Memory B cell (primary cell): ENCODE measurements around the gene OPRM1.

Experiments used
- ATAC-seq: fragments of 150-1000 bp; cut with Tn5 transposase; 2 replicates; pipeline ENCODE4 v1.10.0; 2021; ENCODE audit warnings: low read depth, mild to moderate bottlenecking, moderate library complexity
- DNase-seq, 2 donors: peaks; one replicate each; pipeline ENCODE4 v3.0.0; 2022; ENCODE audit warnings: low spot score in 2 of 2
- H3K27ac Mint-ChIP-seq: one replicate; pipeline ENCODE4 v1.8.0; 2022; ENCODE audit warnings: mild to moderate bottlenecking, moderate library complexity, mixed read lengths
- H3K27me3 Mint-ChIP-seq: one replicate; pipeline ENCODE4 v1.8.0; 2022; ENCODE audit warnings: mixed read lengths
- H3K36me3 Mint-ChIP-seq: one replicate; pipeline ENCODE4 v1.8.0; 2022; ENCODE audit warnings: mild to moderate bottlenecking, mixed read lengths
- H3K4me1 Mint-ChIP-seq: one replicate; pipeline ENCODE4 v1.8.0; 2022; ENCODE audit warnings: mixed read lengths
- H3K4me3 Mint-ChIP-seq: one replicate; pipeline ENCODE4 v1.8.0; 2022; ENCODE audit warnings: mild to moderate bottlenecking, moderate library complexity, mixed read lengths
- H3K9me3 Mint-ChIP-seq: one replicate; pipeline ENCODE4 v1.8.0; 2022; ENCODE audit warnings: mixed read lengths

The OPRM1 gene

DNA sequence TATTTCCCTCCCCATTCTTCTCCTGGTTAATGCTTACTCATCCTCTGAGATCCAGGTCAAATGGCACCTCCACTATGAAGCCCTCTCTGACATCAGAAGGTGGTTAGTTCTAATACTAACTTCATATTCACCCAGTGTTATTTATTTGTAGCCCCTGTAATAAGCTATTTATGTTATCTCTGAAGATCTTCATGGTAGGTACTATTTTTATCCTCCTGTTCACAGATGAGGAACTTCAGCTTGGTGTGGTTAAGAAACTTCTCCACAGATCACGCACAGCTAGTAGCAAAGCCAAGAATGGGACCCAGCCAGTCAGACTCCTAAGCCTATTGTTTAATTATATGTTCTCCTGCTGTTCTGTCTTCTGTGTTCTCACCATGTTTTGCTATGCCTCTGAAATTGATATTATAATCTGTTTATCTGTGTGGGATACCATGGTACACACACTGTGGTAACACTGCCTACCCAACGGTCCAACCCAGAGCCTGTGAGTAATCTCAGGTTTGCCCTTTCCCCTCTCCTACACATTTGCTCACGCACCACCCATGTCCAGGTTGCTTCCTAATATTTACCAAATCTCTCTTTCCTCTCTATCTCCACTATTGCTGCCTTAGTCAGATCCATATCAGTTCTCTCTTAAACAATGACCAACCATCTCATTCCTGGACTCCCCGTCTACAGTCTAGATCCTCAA is 219.2 kb downstream of the OPRM1 start:
- no peak for DNase-seq
- no peak overlapping the region for H3K27ac Mint-ChIP-seq
- H3K36me3 Mint-ChIP-seq, result peaks cover 4% of the 10 kb centered on the region
- peaks cover 10% of the 10 kb centered on the region for H3K9me3 Mint-ChIP-seq
- H3K27me3 Mint-ChIP-seq, result no peaks in the 10 kb centered on the region
- no peak overlapping the region for H3K4me3 Mint-ChIP-seq
- ATAC-seq, result peak; percentile 59
- H3K4me1 Mint-ChIP-seq, result peaks cover 18% of the 10 kb centered on the region

DNA sequence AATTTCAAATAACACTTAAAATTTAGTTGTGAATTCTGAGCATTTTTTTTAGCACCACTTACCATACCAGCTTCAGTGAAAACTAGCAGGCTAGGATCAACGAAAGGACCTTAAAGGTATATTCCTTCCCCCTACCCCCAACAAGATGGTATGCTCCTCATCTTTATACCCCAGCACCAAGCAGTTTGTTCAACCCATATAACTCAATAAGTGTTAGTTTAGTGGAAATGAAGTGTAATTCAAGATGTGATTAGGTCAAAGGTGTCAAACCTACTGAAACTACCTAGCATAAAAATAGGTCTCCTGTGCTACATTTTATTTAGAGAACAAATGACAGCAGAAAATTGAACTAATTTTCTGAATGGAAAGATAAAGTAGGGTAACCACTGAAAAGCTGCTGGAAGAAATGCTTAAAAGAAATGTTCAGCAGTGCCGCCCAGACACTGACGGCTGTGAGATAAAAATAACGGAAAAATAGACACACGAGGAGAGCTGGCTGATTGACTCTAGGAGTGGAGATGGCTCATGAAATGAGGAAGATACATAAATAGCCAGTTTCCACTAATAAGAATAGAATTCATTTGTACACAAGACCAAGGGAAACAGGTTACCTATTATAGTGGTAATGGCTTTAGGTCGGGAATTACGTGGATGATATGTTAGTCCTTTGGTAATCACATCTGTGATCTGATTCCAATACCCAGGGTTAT is 222.8 kb downstream of the OPRM1 start:
- Mint-ChIP-seq H3K4me3 (peak overlapping the region; percentile 8), H3K9me3 (peaks cover 2% of the 10 kb centered on the region), H3K4me1 (peaks cover 18% of the 10 kb centered on the region), H3K27ac (peak overlapping the region; percentile 9), H3K36me3 (no peaks in the 10 kb centered on the region), H3K27me3 (peaks cover 2% of the 10 kb centered on the region)
- DNase-seq (no peak), ATAC-seq (peak; percentile 38)

DNA sequence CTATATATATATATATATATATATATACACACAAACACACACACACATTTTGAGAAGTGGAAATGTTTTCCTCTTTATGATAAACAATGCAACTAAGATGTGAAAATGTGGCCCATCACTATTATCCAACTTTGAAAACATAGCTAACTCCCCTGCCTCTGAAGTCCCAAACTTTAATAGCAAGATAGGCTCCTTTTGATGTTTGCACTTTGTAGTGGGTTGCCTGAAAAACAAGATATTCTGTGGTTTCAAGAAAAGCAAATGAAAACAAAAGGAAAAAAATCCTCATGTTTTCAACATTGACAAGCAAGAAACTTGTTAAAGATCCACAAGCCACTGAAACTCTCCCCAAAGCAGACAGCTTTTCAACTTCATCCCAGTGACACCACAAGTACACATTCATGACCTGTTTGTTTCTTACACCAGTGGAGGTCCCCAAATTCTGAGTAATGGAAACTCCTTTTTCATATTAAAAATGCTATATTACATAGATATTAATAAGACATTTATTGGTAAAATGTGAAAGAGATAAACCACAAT is 227.6 kb downstream of the OPRM1 start:
- ATAC-seq, result no peak
- DNase-seq, result no peak
- no peaks in the 10 kb centered on the region for H3K36me3 Mint-ChIP-seq
- peaks cover 6% of the 10 kb centered on the region for H3K4me1 Mint-ChIP-seq
- H3K27me3 Mint-ChIP-seq, result peaks cover 2% of the 10 kb centered on the region
- peaks cover 2% of the 10 kb centered on the region for H3K9me3 Mint-ChIP-seq
- H3K4me3 Mint-ChIP-seq, result no peak overlapping the region
- no peak overlapping the region for H3K27ac Mint-ChIP-seq

DNA sequence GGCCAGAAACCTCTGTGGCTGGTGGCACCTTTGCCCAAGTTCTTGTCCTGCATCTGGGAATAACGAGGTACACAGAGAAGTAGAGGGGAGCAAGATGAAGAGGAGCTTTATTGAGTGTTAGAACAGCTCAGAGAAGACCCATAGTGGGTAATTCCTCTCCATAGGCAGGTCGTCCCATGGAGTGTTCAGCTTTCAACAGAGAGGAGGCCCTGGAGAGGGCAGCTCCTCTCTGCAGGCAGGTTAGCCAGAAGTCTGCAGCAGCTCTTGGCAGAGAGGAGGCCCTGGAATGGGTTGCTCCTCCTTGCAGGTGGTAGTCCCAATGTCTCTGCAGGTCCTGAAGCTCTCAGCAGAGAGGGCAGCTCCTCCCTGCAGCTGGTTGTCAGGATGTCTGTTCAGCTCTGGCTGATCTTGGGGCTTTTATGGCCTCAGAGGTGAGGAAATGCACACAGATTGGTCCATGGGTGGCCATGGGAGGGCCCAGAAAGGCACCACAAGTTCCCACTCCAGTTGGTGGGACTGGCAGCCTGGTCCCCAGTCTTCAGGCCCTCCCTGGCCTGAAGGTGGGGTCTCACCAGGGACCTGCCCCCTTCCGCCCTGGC is 228.6 kb downstream of the OPRM1 start:
- DNase-seq (no peak), ATAC-seq (no peak)
- H3K4me3 Mint-ChIP-seq, result no peak overlapping the region
- H3K9me3 Mint-ChIP-seq, result peaks cover 2% of the 10 kb centered on the region
- peaks cover 2% of the 10 kb centered on the region for H3K27me3 Mint-ChIP-seq
- no peaks in the 10 kb centered on the region for H3K4me1 Mint-ChIP-seq
- no peaks in the 10 kb centered on the region for H3K36me3 Mint-ChIP-seq
- no peak overlapping the region for H3K27ac Mint-ChIP-seq

DNA sequence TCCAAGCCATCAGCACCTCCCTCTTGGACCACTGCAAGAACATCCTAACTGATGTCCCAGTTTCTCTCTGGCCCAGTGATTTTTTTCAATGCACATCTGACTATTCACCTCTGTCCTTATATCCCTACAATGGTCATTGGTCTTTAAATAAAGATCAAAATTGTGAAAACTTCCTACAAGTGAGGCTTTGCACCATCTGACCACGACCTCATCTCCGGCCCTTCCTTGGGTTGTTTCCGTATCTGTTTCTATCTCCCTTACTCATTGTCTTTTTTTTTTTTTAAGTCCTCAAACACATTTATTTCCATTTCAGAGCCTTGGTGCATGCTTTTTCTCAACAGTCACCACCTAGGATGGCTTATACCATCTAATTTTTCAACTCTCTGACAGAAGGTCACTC is 229.4 kb downstream of the OPRM1 start:
- Mint-ChIP-seq H3K27ac (no peak overlapping the region), H3K4me1 (no peaks in the 10 kb centered on the region)

DNA sequence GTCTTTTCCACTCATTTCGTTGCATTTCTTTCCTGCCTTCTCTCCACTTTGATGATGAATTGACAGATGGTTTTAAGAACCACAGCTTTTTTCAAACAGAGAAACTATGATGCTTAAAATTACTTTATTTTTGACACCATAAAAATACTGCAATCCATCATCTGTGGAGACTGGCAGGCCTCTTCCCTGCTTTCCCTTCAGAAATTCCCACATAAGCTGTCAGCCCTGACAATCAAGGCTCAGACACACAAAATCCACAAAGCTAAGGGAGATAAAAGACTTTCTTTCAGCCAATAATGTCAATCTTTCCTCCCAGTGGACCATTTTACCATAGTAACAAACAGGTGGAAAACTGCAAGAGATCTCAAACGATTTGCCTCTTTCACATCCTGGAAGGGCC is 235.1 kb downstream of the OPRM1 start:
- H3K27ac Mint-ChIP-seq, result no peak overlapping the region
- peaks cover 3% of the 10 kb centered on the region for H3K27me3 Mint-ChIP-seq
- peaks cover 1% of the 10 kb centered on the region for H3K9me3 Mint-ChIP-seq
- H3K4me1 Mint-ChIP-seq, result peaks cover 4% of the 10 kb centered on the region
- ATAC-seq (no peak), DNase-seq (no peak)
- no peaks in the 10 kb centered on the region for H3K36me3 Mint-ChIP-seq
- H3K4me3 Mint-ChIP-seq, result no peak overlapping the region

More for the DNA sequence above, 229.4 kb downstream of the OPRM1 start:
- Mint-ChIP-seq H3K27me3 (peaks cover 2% of the 10 kb centered on the region), H3K36me3 (no peaks in the 10 kb centered on the region), H3K4me3 (no peak overlapping the region), H3K9me3 (peaks cover 2% of the 10 kb centered on the region)
- DNase-seq (no peak), ATAC-seq (no peak)

DNA sequence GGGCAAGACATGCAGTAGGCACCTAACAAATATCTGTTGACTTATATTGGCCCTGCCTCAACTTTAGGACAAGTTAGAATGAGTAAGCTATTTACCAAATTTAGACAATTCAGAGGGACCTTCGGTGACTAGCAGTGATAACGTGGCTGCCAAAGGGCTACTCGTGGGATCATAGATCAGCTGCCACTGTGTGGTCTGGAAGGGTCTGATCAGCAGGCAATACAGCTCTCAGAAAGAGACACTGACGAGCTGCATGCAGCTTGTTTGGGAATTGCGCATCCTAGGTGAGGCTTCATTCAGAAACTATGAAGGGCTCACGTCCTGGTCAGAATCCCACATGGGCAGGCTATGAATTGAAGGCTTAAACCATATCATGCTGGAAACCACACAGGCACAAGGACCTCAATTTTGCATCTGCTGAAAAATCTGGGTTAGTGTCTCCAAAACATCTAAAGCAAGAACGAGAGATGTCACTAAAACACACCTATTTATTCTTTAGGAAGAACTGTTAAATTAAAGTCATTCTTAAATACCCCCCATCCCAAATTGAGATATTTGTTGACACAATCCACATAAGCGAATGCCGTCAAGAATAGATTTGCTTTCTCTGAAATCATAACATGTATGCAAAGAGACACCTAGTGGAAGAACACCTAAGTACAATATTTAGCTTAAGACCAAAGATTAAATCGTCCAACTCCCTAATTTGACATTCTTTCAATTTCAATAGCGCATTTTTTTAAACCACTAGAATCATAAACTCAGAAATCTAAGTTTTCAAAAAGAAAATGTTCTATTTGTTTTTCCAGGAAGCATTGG is 238.0 kb downstream of the OPRM1 start:
- Mint-ChIP-seq H3K27ac (no peak overlapping the region), H3K4me1 (peaks cover 4% of the 10 kb centered on the region), H3K36me3 (no peaks in the 10 kb centered on the region), H3K4me3 (peak overlapping the region; percentile 73), H3K27me3 (peaks cover 3% of the 10 kb centered on the region), H3K9me3 (peaks cover 1% of the 10 kb centered on the region)
- peak; percentile 57 for ATAC-seq
- peak in 1 of 2 donors; percentile 11 for DNase-seq

DNA sequence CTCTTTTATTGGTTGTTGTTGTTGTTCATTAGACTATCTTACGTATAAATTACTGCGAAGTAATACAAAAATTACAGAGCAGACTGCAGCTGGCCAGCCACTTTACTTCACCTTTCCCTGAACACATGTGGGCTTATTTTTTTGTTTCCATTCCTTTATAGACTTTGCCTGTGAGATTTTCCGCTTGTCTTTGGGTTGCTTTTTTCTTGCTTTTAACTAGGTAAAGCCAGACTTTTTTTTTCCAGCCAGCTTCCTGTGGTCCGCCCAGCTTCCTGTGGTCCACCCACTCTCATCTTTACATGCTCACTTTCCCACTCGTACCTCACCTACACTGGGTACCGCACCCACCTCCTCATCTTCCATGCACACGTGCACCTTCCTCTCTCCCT is 238.6 kb downstream of the OPRM1 start:
- Mint-ChIP-seq H3K4me3 (peak overlapping the region; percentile 73), H3K27me3 (peaks cover 3% of the 10 kb centered on the region), H3K27ac (no peak overlapping the region), H3K36me3 (no peaks in the 10 kb centered on the region), H3K9me3 (peaks cover 1% of the 10 kb centered on the region), H3K4me1 (peaks cover 4% of the 10 kb centered on the region)
- ATAC-seq (no peak), DNase-seq (no peak)

DNA sequence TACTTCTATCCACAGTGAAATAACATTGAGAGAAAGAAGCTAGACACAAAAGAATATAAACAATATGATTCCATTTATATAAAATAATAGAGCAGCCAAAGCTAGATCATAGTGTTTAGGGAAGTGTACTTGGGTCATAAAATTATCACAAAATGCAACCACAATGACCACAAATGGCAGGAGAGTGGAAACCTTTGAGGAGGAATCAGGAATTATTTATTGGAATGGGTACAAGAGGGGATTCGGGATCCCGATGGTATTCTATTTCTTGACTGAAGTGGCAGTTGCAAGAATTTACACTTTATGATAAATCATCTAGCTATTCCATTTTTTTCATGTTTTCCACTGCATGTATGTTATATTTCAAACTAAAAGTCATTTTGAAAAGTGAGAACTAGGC is 241.5 kb downstream of the OPRM1 start:
- Mint-ChIP-seq H3K4me1 (peaks cover 4% of the 10 kb centered on the region), H3K36me3 (no peaks in the 10 kb centered on the region), H3K9me3 (no peaks in the 10 kb centered on the region), H3K27me3 (peaks cover 1% of the 10 kb centered on the region), H3K4me3 (no peak overlapping the region), H3K27ac (no peak overlapping the region)
- ATAC-seq, result no peak
- DNase-seq, result no peak

DNA sequence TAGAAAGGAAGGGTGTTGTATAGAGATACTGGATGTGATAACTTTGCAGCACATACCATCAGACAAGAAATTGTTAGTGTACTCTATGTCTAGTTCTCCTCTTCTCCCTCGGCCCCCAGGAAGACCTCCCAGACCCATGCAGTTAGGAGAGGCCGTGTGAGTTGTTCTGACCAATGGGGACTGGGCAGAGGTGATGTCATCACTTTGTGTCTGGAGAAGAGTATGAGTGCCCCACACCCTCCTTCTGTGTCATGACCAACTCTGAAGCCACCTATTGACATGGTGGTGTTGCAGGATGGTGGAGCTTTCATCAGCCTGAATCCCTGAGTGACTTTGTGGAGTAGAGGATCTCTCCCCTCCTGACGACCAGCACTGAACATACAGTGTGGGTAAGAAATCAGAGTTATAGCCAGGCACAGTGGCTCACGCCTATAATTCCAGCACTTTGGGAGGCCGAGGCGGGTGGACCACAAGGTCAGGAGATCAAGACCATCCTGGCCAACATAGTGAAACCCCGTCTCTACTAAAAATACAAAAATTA is 245.3 kb downstream of the OPRM1 start:
- H3K27me3 Mint-ChIP-seq, result no peaks in the 10 kb centered on the region
- H3K4me3 Mint-ChIP-seq, result no peak overlapping the region
- no peak overlapping the region for H3K27ac Mint-ChIP-seq
- DNase-seq (no peak), ATAC-seq (no peak)
- no peaks in the 10 kb centered on the region for H3K36me3 Mint-ChIP-seq
- no peaks in the 10 kb centered on the region for H3K4me1 Mint-ChIP-seq
- no peaks in the 10 kb centered on the region for H3K9me3 Mint-ChIP-seq

DNA sequence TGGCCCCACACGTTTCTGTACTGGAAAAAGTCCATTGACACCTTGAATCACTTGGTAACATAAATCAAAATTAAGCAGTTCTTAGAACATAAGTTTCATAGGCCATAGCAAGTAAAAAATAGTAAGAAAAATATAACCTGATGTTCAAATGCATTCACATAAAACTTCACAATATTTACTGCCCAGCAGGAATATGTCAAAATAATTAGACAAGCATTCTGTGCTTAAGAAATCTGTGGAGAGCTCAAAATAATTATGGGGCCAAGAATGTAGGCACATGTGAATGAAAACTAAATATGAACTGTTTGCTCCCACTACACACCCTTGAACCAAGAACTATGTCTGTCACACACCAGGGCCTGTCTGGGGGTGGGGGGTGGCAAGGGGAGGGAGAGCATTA is 246.8 kb downstream of the OPRM1 start:
- DNase-seq (no peak), ATAC-seq (no peak)
- Mint-ChIP-seq H3K4me3 (no peak overlapping the region), H3K9me3 (no peaks in the 10 kb centered on the region), H3K36me3 (no peaks in the 10 kb centered on the region), H3K27ac (no peak overlapping the region), H3K27me3 (no peaks in the 10 kb centered on the region), H3K4me1 (no peaks in the 10 kb centered on the region)

DNA sequence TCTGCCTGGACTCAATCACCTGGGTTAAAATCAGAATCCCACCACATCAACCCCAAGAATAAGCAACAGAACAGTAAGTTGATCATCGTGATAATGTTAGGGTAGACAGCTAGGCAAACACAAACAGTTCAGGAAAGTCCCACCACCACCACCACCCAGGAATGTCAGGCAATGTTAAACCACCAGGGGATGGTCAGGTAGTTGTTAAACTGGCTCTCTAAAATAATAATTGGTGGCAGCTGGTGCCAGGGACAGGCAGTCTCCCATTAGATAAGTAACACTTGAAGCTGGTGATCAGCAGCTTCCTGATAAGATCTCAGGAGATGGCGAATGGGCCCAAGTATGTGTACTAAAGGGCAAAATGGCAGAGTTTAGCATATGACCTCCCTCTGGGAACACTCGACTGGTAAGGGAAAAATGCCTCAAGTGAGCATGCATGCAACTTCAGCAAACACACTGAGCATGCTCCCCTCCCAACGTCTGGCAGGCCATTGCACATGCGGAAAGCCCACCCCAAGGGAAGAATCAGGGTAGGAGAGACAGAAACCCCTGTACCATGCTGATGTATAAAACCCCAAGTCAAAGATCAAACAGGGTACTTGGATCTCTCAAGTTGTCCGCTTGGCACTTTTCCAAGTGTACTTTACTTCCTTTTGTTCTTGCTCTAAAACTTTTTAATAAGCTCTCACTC is 250.9 kb downstream of the OPRM1 start:
- no peak overlapping the region for H3K27ac Mint-ChIP-seq
- H3K9me3 Mint-ChIP-seq, result peaks cover 2% of the 10 kb centered on the region
- H3K4me3 Mint-ChIP-seq, result no peak overlapping the region
- ATAC-seq (no peak), DNase-seq (no peak)
- H3K36me3 Mint-ChIP-seq, result no peaks in the 10 kb centered on the region
- H3K4me1 Mint-ChIP-seq, result no peaks in the 10 kb centered on the region
- H3K27me3 Mint-ChIP-seq, result no peaks in the 10 kb centered on the region

DNA sequence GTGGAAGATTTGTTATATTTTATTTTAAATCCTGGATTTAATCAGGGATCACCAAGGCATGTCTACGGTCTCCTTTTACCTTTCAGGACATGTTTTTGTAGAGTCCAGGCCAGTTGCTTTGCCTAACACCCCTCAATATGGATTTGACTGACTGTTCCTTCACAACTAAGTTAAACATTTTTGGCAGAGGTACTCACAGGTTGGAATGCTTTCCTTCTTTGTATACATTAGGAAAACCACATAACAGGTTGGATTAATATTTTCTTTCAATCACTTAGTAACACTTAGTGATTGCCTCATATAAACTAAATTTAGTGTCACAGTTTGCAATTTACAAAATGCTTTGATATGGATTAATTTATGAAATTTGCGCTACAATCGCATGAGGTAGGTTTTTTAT is 253.0 kb downstream of the OPRM1 start:
- DNase-seq (no peak), ATAC-seq (no peak)
- Mint-ChIP-seq H3K27ac (no peak overlapping the region), H3K36me3 (no peaks in the 10 kb centered on the region), H3K4me1 (no peaks in the 10 kb centered on the region), H3K4me3 (no peak overlapping the region), H3K9me3 (peaks cover 2% of the 10 kb centered on the region), H3K27me3 (peaks cover 3% of the 10 kb centered on the region)
